Neutrophil (primary cell): ENCODE results near the gene HAP1.

Experiments
- H3K27ac ChIP-seq: fragments of 200-600 bp; sonication (generic); 2 replicates; pipeline ENCODE4 v1.5.1; 2016; ENCODE audit warnings: mild to moderate bottlenecking, moderate library complexity
- H3K27me3 ChIP-seq: fragments of 200-600 bp; sonication (generic); 2 replicates; pipeline ENCODE4 v1.6.0; 2016; ENCODE audit warnings: mild to moderate bottlenecking
- H3K36me3 ChIP-seq: fragments of 200-600 bp; sonication (generic); 2 replicates; pipeline ENCODE4 v1.5.1; 2017
- H3K4me1 ChIP-seq, 2 experiments: fragments of 200-600 bp in 1 of 2; sonication (generic) in 1 of 2; 1 replicate in 1 of 2; 2 replicates in 1 of 2; pipeline versions ENCODE4 v1.5.1 to v1.6.1; 2013 to 2016; ENCODE audit warnings: low read depth in 1 of 2, low read length in 1 of 2, mild to moderate bottlenecking in 1 of 2, moderate library complexity in 1 of 2; ENCODE audit not compliant: control insufficient read depth in 1 of 2, insufficient read depth in 1 of 2
- H3K4me3 ChIP-seq, 2 experiments: fragments of 200-600 bp in 1 of 2; sonication (generic) in 1 of 2; 1 replicate in 1 of 2; 2 replicates in 1 of 2; pipeline ENCODE4 v1.5.1; 2013 to 2016; ENCODE audit warnings: low read depth in 1 of 2, low read length in 1 of 2, mild to moderate bottlenecking in 1 of 2, moderate library complexity in 1 of 2
- H3K9me3 ChIP-seq: fragments of 200-600 bp; sonication (generic); 2 replicates; pipeline ENCODE4 v1.5.1; 2016
- CTCF ChIP-seq: fragments of 200-600 bp; sonication (generic); IDR thresholded peaks from 2 replicates; pipeline ENCODE4 v1.5.1; 2016; ENCODE audit warnings: antibody characterized with exemption

Gene HAP1

GRCh38 chr17:41767324-41768042 lies 33.0 kb upstream of the HAP1 start:
- TF ChIP-seq CTCF: no peak
- no peak overlapping the region for H3K4me3 ChIP-seq
- no peaks in the 10 kb centered on the region for H3K36me3 ChIP-seq
- H3K27ac ChIP-seq: no peak overlapping the region
- H3K27me3 ChIP-seq: no peaks in the 10 kb centered on the region
- H3K9me3 ChIP-seq: no peaks in the 10 kb centered on the region
- no peaks in the 10 kb centered on the region for H3K4me1 ChIP-seq

GRCh38 chr17:41766135-41766534 lies 31.7 kb upstream of the HAP1 start:
- Histone ChIP-seq H3K36me3 (no peaks in the 10 kb centered on the region), H3K4me1 (no peaks in the 10 kb centered on the region)

GRCh38 chr17:41763327-41763726 lies 28.9 kb upstream of the HAP1 start:
- no peaks in the 10 kb centered on the region for H3K27me3 ChIP-seq
- H3K27ac ChIP-seq: no peak overlapping the region
- TF ChIP-seq CTCF: no peak
- H3K4me3 ChIP-seq: no peak overlapping the region
- H3K9me3 ChIP-seq: no peaks in the 10 kb centered on the region
- no peaks in the 10 kb centered on the region for H3K36me3 ChIP-seq
- H3K4me1 ChIP-seq: no peaks in the 10 kb centered on the region

More at GRCh38 chr17:41766135-41766534, 31.7 kb upstream of the HAP1 start:
- Histone ChIP-seq H3K4me3 (no peak overlapping the region), H3K9me3 (no peaks in the 10 kb centered on the region), H3K27me3 (no peaks in the 10 kb centered on the region), H3K27ac (no peak overlapping the region)
- TF ChIP-seq CTCF: no peak

- TF ChIP-seq CTCF: no peak
- H3K36me3 ChIP-seq: no peaks in the 10 kb centered on the region
- no peak overlapping the region for H3K27ac ChIP-seq
Observed at GRCh38 chr17:41762841-41763240, 28.4 kb upstream of the HAP1 start.

GRCh38 chr17:41762391-41762790 lies 27.9 kb upstream of the HAP1 start:
- Histone ChIP-seq H3K27ac (no peak overlapping the region), H3K36me3 (no peaks in the 10 kb centered on the region), H3K27me3 (no peaks in the 10 kb centered on the region), H3K9me3 (no peaks in the 10 kb centered on the region), H3K4me1 (no peaks in the 10 kb centered on the region), H3K4me3 (no peak overlapping the region)
- TF ChIP-seq CTCF: no peak

More at GRCh38 chr17:41762841-41763240, 28.4 kb upstream of the HAP1 start:
- H3K9me3 ChIP-seq: no peaks in the 10 kb centered on the region
- no peaks in the 10 kb centered on the region for H3K4me1 ChIP-seq
- H3K27me3 ChIP-seq: no peaks in the 10 kb centered on the region
- H3K4me3 ChIP-seq: no peak overlapping the region
